Fibroblast of the conjunctiva (primary cell): ENCODE measurements around the gene ANKIB1.
"Not testable (repeated sequence)": the region's sequence is repeated elsewhere in the genome, so short reads cannot be mapped to it uniquely, and the experiment has no call there.

Experiments used
- DNase-seq: peaks from one replicate; pipeline ENCODE4 v3.0.0-alpha.2; 2010; ENCODE audit warnings: low read depth

ANKIB1 gene

DNA sequence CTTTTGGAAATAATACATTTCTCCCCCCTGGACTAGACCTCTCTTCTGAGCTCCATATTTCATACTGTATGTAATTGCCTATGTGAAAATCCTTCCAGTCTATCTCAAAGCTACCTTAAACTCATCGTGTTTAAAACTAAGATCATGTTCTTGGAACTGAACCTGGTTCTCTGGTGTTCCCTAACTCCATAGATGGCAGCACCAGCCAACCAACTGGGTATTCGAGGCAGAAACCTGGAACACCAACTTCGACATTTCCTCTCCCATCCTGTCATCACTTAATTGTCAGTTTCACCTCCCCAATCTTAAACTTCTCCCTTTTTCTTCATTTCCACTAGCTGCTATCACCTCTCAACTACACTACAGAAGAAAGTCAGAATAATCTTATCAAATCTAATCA, 87.0 kb downstream of the ANKIB1 start:
- no peak for DNase-seq

DNA sequence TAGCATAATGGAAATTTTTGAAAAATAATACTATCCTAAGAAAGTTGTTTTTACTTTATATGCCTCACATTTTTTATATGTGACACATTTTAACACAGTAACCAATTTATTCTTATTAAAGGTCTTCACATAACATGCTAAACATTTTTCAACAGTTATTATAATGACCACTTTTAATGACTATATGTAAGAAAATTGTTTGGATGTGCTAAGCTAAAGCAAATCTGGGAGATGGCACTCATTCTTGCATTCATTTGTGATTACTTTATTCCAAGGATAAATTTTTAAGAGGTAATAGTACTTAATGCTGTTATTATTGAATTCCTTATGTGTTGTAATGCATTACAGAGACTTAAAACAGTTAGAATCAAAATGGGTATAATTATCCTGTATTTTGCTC, 88.1 kb downstream of the ANKIB1 start:
- no peak for DNase-seq

DNA sequence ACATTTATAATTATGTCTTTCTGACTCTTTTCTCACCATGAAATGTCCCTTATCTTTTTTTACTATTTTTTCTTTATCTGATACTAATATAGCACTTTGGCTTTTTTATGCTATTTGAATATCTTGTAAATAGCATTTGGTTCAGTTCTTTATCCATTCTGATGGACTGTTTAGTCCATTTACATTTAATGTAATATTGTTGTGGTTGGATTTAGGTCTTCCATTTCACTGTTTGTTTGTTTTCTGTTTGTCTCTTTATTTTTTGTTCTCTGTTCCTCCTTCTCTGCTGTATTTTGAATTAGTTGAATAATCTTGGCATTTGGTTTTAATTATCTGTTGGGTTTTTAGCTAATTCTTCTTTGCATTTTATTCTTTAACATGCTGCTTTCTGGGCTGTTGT, 89.8 kb downstream of the ANKIB1 start:
- no peak for DNase-seq

DNA sequence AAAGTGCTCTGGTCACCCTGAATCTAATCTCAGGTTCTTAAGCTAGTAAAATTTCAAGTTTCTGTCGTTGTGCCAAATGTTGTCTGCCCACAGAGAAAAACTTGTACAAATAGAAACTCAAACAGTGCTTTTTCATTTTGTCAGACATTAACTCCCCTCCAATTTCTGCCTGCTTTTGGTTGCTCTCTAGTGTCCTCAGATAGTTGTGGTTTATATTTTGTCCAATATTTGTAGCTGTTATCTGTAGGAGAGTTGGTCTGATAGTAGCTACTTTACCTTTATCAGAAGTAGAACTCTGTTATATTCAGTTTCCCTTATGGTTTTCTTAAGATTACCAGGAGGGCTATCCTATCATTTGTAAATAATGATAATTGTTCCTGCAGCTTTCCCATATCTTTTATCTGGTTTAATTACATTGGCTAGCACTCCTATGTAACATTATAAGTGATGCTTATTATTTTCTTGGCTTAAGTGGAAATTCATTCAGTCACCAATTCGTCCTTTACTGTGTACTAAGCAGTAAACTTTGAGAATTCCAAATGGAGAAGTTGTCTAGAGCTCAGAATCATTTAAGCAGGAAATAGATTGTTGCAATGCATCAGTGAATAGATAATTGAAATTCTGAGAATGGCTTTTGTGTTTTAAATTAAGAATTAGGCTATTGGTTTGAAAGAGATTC, 91.0 kb downstream of the ANKIB1 start:
- DNase-seq: no peak

DNA sequence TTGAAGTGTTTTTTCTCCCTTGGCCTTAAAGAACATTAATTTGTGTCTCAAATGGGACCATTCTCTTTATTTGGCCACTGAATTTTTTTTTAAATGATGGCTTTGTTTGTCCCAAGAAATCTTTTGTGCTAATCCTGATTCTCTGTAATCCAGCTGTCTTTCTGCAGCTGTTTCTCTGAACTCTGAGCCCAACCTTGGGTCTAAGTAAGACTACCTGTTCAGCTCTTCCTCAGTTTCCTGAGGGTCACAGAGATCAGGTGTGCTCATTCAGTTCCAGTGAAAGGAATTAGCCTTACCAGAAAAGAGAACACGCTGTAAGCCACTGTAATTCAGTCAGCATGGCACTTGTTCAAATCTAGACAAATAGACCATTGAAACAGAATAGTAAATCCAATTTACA, 94.2 kb downstream of the ANKIB1 start:
- no peak for DNase-seq

DNA sequence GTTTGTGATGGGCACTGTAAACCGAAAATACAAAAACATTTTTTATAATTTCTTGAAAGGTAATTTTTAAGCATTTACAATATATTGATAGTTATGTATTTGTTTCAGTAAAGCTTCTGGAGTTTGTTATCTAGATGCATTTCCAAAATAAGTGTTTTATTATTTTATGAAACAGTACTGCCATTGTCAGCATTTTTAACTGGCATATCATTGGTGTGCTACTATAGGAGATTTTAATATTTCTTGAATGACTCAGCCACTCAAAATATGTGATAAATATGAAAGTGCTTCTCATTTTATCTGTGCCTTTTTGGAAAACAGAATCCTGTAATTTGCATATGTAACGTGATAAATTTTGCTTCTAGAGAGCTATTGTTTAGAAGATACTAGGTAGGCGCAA, 97.9 kb downstream of the ANKIB1 start:
- DNase-seq: no peak

DNA sequence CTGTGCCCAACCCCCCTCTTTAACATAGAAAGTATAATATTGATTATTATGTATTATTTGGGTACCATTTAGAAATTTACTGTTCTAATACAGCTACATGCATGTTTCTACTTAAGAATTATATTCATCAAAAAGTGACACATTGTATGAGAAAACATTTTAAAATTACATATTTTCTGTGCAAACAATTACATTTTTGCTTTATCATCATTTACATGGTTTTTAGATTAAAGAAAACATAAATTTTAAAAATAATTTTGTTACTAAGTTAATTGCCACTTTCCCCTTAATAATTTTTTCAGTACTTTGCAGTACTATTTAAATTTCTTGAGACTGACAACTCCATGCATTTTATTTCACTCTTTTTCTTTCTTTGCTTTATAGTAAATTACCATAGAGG, 106.2 kb downstream of the ANKIB1 start:
- no peak for DNase-seq

DNA sequence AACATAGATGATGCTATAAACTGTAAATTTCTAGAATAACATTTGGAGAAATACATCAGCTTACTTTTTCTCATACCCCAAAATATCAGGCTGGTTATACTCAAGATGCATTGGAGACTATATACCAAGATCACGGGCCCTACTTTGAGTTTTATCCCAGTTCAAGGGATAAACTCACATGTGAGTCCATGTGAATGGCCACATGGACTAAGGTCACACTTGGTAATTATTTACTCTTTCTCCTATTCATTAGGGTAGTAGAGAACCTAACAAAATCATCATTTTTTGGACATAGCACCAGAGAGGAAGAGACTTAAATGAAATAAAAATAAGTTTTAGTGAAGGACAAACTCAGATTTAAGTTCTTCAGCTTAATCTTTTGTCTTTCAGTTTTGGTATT, 108.4 kb downstream of the ANKIB1 start:
- DNase-seq: no peak

DNA sequence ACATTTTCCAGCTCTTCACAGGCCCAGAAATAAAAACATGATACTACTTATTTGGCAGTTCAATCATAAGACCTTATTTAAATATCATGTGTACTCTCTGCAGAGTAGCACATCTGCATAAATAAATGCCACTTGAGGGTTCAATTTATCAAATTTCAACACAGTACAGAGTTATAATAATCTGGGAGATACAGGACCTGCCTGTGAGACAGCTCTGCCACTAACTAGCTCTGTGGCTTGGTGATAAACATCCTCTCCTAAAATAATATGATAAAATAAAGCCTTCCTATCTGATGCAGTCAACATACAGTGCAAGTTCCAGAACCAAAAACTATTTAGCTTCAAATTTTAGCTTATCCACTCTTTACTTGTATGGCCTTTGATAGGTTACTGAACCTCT, 110.6 kb downstream of the ANKIB1 start:
- no peak for DNase-seq

DNA sequence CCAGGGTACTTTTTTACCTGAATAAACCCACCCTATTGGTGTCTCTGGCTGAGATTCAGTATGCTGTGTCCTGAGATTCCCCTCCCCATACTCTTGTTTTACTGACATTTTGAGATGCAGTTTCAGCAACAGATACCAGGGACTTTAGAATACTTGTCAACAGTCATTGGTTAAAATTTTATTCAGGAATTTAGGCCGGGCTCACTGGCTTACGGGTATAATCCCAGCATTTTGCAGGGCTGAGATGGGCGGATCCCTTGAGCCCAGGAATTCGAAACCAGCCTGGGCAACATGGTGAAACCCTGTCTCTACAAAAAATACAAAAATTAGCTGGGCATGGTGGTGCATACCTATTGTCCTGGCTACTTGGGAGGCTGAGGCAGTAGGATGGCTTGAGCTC, 111.5 kb downstream of the ANKIB1 start:
- DNase-seq: no peak

DNA sequence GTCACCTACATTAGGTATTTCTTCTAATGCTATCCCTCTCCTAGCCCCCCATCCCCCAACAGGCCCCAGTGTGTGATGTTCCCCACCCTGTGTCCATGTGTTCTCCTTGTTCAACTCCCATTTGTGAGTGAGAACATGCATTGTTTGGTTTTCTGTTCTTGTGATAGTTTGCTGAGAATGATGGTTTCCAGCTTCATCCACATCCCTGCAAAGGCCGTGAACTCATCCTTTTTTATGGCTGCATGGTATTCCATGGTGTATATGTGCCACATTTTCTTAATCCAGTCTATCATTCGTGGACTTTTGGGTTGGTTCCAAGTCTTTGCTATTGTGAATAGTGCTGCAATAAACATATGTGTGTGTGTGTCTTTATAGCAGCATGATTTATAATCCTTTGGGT, 113.4 kb downstream of the ANKIB1 start:
- DNase-seq: not testable (repeated sequence)

DNA sequence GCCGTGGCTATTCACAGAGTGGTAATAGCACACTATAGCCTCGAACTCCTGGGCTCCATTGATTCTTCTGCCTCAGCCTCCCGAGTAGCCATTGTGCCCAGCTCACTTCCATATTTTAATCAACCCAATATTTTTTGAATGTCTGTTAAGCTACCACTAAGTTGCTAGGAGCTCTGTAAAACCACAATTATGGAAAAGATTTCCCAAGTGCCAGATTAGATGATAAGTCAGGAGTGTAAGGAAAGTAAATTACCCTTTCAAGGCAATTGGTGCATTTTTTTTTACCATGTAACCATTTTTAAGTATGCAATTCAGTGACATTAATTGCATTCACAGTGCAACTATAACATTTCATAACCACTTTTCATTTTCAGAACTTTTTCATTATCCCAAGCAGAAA, 114.0 kb downstream of the ANKIB1 start:
- DNase-seq: no peak

DNA sequence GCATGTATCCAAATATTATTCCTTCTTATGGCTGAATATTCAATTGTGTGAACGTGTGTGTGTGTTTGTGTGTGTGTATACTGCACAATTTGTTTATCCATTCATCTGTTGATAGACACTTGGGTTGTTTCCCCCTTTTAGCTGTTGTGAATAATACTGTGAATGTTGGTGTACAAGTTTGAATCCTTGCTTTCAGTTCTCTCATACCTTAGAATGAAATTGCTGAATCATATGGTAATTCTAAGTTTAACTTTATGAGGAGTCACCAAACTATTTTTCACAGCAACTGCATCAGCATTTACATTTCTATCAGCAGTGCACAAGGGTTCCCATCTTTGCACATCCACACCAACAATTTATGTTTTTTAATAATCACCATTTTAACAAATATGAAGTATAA, 114.6 kb downstream of the ANKIB1 start:
- DNase-seq: no peak

DNA sequence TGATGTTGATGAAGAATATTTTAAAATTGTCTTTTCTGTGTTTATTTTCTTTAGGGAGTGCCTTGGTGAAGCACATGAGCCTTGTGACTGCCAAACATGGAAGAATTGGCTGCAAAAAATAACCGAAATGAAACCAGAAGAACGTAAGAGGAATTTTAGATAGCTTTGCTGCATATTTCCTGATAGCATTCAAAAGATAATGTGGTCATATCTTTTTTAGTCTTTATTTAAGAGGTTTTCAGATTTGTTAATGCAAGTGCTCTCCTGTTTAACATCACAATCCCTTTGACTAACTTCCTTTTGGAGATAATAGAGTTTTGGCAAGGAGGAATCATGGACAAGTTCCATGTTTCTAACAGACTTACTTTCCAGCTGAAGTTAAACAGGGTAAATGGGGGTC, 116.4 kb downstream of the ANKIB1 start:
- DNase-seq: no peak

DNA sequence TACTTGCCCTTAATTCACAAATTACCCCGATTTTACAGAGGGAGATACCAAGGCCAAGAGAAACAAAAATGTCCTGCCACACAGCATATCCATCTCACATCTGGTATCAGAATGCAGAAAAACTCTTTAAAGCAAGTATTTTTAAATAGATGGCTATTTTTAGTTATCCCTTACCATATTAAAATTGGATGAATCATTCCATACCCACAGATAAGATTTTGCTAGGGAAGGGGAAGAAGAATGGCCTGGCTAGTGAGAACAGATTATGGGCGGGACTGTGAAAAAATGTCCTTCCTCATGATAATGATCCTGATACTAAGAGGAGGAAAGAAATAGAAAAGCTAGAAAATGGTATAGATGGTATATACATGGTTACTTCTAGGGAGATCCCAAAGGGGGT, 121.0 kb downstream of the ANKIB1 start:
- no peak for DNase-seq

DNA sequence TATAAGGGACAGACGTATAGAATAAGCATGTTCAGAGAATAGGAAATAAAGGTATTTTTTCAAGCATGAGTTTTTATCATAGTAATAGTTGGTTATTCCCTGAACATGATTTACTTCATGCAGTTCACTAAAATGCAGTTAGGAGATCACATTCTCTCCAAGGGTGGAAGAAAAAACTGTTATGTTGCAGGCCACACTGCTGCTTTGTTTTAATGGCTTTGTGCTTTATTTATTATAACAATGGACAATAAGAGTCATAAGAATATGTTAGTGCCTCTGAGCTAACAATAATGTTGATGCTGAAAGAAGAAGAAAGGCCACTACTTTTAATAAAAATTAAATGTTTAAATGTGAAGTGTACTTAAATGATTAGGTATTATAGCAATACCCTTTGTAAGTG, 123.0 kb downstream of the ANKIB1 start:
- no peak for DNase-seq

DNA sequence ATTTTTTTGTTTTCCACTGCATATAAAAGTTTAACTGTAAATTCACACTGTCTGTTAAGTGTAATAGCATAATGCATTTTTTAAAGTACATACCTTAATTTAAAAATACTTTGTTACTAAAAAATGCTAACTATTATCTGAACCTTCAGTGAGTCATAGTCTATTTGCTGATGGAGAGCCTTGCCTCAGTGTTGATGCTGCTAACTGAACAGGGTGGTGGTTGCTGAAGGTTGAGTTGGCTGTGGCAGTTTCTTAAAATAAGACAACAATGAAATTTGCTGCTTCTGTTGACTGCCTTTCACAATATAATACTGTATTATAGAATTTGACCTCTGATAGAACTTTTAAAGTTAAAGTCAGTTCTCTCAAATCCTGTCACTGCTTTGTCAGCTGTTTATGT, 129.2 kb downstream of the ANKIB1 start:
- DNase-seq: no peak

DNA sequence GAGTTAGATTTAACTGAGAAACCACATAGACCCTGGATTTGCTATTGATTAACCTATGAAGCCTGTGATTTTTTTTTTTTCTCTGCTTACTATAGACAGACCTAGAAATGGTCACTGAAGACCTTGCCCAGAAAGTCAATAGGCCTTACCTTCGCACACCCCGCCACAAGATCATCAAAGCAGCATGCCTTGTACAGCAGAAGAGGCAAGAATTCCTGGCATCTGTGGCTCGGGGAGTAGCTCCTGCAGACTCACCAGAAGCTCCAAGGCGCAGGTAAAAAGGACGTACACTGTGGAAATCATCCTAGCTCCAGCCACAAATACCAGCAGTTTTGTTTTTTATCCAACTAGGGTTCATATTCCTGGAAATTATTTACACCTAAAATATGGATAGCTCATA, 145.3 kb downstream of the ANKIB1 start:
- DNase-seq: no peak

DNA sequence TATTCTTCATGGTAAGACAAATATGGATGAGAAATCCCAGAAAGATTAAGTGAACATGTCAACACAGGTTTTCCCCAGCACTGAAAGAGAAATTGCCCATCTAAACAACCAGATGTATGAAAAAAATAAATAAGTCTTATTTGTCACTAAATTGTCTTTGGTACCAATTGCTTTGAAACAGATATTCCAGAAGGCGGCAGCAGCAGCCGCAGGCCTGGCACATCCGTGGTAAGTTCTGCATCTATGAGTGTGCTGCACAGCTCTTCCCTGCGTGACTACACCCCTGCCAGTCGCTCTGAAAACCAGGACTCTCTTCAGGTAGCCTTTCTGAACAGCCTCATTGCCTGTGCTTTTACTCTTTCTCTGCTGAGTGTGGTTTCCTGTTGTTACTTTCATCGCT, 151.8 kb downstream of the ANKIB1 start:
- DNase-seq: no peak

DNA sequence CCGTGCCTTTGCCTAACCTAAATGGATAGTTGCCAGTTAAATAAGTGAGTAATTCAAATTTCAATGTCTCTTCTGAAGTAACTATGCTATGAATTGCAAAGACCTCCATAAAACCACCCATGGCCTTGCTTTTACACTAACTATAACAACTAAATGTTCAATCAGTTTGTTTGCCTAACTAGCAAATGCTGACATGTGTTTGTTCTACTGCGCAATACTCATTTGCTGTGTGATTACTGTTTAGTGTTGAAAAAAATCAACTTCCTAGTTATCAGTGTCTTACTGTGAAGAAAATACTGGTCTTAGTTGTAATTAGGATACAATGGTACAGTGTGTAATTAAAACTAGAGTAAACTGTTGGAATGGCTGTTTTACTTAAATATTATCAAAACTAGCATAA, 154.2 kb downstream of the ANKIB1 start:
- DNase-seq: no peak

DNA sequence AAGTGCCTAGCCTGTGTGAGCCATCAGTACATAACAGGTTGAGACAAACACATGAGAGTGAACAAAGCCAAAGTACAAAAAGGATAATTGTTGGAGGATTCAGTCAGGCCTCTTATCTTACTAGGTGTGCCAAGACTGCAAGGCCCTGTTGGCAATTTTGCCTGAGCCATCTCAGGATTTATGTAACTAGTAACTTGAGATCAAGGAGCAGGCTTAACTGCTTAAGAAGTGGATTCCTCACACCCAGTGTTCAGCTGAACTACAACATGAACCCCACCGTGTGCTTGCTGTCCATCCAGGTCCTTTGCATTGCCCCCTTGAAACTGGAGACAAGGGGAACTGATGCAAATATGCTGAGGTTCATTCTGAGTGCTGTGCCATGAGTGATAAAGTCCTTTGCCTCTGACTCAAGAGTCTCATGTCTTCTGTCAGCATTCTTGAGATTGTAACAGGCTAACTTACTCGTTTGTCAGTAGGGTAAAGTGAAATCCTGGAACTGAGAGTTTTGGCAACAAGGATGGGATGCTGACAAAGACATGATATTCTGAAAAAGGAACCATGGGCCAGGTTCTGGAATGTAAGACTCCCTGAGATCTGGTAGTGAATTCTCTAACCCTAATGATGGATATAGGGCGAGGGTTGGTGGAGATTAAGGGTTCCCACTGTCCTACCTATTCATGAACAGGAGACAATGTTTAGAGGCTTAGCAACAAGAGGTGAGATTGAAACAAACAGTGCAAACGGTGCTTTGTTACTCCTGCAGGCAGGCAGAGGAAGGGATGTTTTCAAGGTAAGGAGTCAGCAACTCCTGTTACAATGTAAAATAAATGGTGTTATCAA, 157.4 kb downstream of the ANKIB1 start:
- DNase-seq: no peak

DNA sequence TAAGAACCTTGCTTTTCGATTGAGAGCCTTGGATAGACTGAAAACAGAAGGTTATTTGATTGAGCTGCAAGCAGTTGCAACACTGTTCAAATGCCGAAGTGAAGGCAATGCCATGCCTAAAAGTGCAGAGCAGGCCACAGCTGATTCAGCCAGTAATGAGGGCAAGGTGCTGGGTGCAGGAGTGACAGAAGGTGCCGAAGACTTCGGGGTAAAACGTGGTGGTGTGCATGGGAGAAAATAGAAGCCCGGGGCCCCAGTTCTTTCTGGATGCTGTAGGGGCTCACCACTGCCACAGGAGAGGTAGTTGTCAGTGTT, 157.9 kb downstream of the ANKIB1 start:
- no peak for DNase-seq

DNA sequence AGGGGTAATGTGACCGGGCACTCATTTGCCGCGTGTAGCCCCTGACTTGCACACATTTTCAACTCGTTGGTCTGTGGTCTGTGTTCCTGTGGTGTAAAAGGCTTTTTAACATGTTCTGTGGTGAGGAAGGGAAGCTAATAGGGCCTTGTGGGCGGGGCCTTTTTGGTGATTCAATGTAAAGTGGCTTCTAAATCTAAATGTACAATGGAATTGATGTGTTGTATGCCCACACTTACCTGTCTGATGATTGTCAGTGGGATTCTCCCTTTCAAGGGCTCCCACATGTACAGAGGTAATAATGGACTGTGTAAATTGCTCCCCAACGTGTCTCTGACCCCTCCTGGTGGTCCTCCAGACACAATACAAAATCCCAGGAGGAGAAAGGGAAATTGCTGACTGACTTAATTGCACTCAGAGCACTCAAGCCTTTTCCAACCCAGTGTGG, 158.4 kb downstream of the ANKIB1 start:
- DNase-seq: no peak

DNA sequence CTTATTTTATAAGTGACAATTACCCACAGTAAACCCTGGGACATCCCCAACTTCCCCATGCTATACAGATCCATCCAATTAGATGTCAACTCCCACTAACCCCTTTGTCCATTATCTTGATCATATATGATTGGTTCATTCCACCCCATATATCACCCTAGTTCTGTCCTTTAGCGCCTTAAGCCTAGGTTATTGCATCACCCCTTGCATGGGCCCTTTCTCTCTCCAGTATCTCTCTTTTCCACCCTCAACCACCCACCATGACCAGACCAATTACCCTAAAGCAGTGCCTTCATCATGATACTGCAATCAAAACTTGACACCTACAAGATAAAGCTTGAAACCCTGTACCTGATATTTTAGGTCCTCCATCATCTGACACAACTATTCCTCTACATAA, 163.6 kb downstream of the ANKIB1 start:
- DNase-seq: no peak
